HT-29 (cell line): Measurements from ENCODE around the gene NSD1. TPM values are rescaled to one million over a fixed set of nuclear protein-coding genes. Genes with fewer than 3 reads are reported as not detected.
A peak's percentile ranks its signal among the peaks of the same experiment; 100 is the strongest.

Experiments
- DNase-seq: peaks from one replicate; pipeline ENCODE4 v3.0.0-alpha.2; 2015; ENCODE audit warnings: low spot score
- total RNA-seq: library from RNA; depleted of rRNA; stranded (reverse); fragments of >200 nt; shearing (Covaris generic); gene quantifications from 2 replicates; pipeline ENCODE4 v1.2.3, GENCODE V29; 2014; rRNA removed

NSD1 gene
- 21.9 and 29.4 TPM in 2 replicates for total RNA-seq

DNA sequence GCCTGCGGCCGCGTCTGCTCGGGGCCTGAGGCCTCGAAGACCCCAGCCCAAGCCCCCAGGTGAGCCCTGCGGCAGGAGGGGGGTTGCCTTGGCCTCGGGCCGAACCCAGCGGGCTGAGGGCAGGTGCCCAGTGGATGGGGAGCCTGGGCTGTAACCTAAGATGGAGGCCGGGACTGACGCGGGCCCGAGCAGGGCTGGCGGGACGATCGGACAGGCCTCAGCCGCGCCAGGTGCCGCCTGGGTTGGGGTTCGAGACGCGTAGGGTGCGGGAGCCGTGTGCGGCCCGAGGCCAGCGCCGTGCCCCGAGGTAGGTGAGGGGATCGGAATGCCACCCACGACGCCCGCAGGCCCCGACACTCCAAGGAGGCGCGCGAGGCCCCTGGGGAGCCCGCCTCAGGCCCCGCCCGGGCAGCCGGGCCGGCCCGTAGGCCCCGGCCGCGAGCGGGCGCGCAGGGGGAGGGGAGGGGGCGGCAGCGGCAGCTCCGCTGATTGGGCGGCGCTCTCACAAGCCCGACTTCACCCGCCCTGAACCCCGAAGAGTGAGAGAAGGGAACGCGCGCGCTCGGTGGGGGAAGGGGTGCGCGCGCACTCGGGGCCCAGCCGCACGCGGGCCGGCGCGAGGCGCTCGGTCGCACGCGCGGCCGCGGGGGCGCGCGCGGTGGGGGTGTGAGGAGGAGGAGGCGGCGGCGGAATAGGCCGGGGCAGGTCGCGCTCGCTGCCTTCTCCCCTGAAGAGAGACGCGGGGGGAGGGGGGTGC lies at the start of gene NSD1:
Gene NSD1, plus strand, starts transcription at position 678 of the 757 bp plus-strand sequence. CDS start 1,331 bp downstream, outside the sequence.
- peak; percentile 86 for DNase-seq

GRCh38 chr5:177084175-177084574 lies 49.4 kb upstream of the NSD1 start:
- DNase-seq, result no peak

- peak; percentile 61 for DNase-seq
These were observed 47.5 kb upstream of the NSD1 start for GRCh38 chr5:177085985-177086653.

DNA sequence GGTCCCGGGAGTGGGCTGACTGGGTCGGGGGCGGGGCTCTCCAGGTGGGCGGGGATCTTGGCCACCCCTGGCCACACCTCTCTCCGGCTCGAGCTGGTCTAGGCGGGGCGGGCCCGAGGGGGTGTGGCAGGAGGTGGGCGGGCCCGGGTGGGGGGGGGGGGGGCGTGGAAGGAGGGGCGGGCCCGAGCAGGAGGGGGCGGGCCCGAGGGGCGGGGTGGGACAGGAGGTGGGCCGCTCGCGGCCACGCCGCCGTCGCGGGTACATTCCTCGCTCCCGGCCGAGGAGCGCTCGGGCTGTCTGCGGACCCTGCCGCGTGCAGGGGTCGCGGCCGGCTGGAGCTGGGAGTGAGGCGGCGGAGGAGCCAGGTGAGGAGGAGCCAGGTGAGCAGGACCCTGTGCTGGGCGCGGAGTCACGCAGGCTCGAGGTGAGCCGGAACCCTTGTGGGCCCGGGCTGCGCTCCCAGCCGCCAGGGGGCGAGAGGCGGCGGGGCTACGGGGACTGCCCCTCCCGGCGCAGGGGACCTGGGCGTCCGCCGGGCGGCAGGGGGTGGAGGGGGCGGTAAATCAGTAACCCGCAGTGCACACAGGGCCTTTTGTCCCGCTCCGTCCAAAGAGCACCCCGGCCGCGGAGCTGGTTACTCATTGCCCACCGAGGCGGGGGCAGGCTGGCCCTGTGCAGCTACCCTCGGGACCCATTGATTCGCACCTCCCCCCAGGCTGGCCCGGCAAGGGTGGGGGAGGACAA lies 46.7 kb upstream of the NSD1 start, which contains the start of gene FGFR4:
Gene FGFR4, plus strand, starts transcription at position 262 of the 744 bp plus-strand sequence. CDS start 2,688 bp downstream, outside the sequence.
- DNase-seq, result peak; percentile 92

- peak; percentile 52 for DNase-seq
These were observed 46.1 kb upstream of the NSD1 start for GRCh38 chr5:177087398-177088005.

DNA sequence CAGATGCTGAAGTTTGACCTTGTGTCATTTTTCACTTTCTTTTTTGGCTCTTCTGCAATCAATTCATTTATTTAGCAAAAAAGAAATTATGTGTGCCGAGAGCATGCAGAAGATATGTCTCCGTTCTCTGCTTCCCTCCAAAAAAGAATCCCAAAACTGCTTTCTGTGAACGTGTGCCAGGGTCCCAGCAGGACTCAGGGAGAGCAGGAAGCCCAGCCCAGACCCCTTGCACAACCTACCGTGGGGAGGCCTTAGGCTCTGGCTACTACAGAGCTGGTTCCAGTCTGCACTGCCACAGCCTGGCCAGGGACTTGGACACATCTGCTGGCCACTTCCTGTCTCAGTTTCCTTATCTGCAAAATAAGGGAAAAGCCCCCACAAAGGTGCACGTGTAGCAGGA lies 44.4 kb upstream of the NSD1 start:
- DNase-seq, result no peak

- no peak for DNase-seq
These were observed 43.5 kb upstream of the NSD1 start for GRCh38 chr5:177089825-177090641.

DNA sequence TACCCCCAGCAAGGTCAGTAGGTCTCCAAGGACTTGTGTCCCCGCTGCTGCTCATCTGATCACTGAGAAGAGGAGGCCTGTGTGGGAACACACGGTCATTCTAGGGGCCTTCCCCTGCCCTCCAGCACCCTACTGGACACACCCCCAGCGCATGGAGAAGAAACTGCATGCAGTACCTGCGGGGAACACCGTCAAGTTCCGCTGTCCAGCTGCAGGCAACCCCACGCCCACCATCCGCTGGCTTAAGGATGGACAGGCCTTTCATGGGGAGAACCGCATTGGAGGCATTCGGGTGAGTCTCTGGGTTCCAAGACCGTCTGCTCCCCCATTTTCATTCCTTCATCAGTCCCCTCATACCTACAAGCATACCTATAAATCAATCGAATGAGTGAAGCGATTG lies 42.8 kb upstream of the NSD1 start:
- DNase-seq, result no peak

- no peak for DNase-seq
These were observed 42.3 kb upstream of the NSD1 start for GRCh38 chr5:177091232-177091631.

GRCh38 chr5:177092178-177093081 lies 41.1 kb upstream of the NSD1 start:
- DNase-seq, result no peak

GRCh38 chr5:177093082-177093712 lies 40.4 kb upstream of the NSD1 start:
- no peak for DNase-seq

DNA sequence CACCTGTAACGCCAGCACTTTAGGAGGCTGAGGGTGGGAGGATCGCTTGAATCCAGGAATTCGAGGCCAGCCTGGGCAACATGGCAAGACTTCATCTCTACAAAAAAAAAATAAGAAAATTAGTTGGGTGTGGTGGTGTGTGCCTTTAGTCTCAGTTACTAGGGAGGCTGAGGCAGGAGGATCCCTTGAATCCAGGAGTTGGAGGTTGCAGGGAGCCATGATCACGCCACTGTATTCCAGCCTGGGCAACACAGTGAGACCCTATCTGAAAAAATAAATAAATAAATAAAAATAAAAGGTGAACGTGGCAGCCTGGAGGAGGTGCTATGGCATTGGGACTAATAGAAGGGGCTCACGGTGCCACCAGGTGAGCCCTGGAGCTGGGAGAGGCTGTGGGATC lies 39.8 kb upstream of the NSD1 start:
- no peak for DNase-seq

DNA sequence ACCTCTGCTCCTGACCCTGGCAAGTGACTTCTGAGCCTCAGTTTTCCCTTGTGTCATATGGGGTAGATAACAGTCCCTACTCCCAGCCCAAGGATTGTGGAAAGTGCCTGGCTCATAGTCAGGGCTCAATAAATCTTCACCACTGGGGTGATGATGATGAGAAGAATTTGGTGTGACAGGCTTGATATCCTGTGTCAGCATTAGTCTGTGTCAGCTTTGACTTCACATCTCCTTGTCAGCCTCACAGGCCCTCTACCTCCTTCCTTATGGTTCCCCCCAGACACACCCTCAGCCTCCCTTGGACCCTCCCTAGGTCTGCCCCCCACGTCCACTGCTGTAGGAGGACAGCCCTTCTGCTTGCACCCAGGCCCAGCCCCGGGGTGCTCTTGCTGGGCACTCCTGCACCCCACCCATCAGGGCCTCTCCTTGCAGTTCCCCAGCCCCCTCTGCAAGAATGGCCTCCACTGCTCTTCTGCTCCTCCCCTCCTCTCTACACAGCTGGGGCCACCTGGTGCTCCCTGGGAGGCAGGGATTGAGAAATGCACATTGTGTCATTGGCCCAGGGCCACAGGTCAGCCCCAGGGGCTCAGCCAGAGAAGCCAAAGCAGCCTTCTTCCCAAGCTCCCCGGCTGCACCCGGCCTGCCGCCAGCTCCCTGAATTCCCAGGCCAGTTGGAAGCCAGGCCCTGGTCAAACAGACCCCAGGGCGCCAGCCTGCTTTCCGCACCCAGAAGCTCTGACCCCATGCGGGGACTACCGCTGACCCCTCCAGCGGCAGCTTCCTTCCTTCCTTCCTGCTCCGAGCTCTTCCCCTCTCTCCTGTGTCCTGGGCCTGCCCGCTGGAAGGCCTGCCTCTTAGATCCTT lies 39.1 kb upstream of the NSD1 start:
- DNase-seq, result no peak

DNA sequence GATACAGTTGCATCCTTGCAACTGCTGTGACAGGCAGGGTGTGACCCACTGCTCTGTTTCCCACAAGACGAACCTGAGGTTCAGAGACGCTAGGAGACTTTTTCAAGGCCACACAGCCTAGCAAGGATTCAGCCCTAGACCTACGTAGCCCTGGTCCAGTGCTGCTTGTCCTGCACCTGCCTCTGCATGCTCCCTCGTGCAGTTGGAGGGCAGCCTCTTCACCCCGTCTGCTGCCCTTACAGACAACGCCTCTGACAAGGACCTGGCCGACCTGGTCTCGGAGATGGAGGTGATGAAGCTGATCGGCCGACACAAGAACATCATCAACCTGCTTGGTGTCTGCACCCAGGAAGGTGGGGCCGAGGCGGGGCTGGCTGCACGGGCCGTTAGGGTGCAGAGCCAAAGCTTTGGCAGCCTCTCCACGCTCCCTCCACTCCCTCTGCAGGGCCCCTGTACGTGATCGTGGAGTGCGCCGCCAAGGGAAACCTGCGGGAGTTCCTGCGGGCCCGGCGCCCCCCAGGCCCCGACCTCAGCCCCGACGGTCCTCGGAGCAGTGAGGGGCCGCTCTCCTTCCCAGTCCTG lies 38.4 kb upstream of the NSD1 start:
- DNase-seq, result no peak

DNA sequence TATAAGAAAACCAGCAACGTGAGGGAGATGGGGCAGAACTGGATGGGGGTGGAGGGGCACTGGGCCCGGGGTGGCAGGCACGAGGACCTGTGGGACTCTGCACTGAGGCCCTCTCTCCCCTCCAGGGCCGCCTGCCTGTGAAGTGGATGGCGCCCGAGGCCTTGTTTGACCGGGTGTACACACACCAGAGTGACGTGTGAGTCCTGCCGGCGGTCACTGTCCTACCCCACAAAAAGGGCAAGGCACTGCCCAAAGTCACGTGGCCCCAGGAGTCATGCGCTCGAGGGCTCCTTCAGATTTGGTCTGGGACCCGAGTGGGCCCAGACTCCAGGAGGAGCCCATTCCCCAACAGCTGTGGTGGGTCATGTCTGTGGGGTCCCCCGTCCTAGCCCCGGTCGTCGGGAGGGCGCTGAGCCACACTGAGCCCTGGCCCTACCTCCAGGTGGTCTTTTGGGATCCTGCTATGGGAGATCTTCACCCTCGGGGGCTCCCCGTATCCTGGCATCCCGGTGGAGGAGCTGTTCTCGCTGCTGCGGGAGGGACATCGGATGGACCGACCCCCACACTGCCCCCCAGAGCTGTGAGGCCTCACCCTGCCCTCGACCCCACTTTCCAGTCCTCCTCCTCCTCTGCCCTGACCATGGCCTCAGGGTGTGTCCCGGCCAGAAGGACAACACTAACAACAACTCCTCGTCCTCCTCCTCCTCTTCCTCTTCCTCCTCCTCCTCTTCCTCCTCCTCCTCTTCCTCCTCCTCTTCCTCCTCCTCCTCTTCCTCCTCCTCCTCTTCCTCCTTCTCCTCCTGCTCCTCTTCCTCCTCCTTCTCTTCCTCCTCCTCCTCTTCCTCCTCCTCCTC lies 37.2 kb upstream of the NSD1 start:
- no peak for DNase-seq

DNA sequence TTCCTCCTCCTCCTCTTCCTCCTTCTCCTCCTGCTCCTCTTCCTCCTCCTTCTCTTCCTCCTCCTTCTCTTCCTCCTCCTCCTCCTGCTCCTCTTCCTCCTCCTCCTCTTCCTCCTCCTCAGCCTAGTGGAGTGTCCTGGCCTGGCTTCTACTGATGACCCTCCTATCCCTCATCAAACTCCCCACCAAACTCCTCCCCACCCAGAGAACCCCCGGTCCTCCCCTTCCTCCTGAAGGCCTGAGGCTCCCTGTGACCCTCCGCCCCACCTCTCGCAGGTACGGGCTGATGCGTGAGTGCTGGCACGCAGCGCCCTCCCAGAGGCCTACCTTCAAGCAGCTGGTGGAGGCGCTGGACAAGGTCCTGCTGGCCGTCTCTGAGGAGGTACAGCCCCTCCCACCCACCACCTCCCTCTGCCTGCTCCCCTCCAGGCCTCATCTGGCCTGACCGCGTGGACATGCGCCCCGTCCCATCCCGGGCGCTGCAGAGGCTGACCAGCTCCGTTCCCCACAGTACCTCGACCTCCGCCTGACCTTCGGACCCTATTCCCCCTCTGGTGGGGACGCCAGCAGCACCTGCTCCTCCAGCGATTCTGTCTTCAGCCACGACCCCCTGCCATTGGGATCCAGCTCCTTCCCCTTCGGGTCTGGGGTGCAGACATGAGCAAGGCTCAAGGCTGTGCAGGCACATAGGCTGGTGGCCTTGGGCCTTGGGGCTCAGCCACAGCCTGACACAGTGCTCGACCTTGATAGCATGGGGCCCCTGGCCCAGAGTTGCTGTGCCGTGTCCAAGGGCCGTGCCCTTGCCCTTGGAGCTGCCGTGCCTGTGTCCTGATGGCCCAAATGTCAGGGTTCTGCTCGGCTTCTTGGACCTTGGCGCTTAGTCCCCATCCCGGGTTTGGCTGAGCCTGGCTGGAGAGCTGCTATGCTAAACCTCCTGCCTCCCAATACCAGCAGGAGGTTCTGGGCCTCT lies 36.3 kb upstream of the NSD1 start:
- DNase-seq, result no peak
